Eye (tissue), 1 donor: ENCODE results near the gene PRMT7.

Experiments used
- DNase-seq: peaks from one replicate; pipeline ENCODE4 v3.0.0-alpha.2; 2015

PRMT7 gene

GRCh38 chr16:68400083-68400923 lies 89.5 kb downstream of the PRMT7 start:
- no peak for DNase-seq

- DNase-seq: no peak
Observed at GRCh38 chr16:68400924-68401460, 90.2 kb downstream of the PRMT7 start.

GRCh38 chr16:68401871-68402747 lies 91.3 kb downstream of the PRMT7 start:
- no peak for DNase-seq

GRCh38 chr16:68402748-68403040 lies 91.9 kb downstream of the PRMT7 start:
- DNase-seq: no peak

- DNase-seq: no peak
Observed at GRCh38 chr16:68403177-68403576, 92.4 kb downstream of the PRMT7 start.

- DNase-seq: no peak
Observed at GRCh38 chr16:68403704-68404103, 92.9 kb downstream of the PRMT7 start.

- DNase-seq: no peak
Observed at GRCh38 chr16:68404736-68405345, 94.0 kb downstream of the PRMT7 start.

- DNase-seq: peak; percentile 61
Observed at GRCh38 chr16:68406458-68407152, 95.8 kb downstream of the PRMT7 start.
